ENCODE results near the gene MTG2. TPM values are rescaled to one million over a fixed set of nuclear protein-coding genes. Genes with fewer than 3 reads are reported as not detected.

Gene MTG2
- total and polyA plus RNA-seq, 2 donors from 2014 or later = 36.1 to 45.2 TPM

DNA sequence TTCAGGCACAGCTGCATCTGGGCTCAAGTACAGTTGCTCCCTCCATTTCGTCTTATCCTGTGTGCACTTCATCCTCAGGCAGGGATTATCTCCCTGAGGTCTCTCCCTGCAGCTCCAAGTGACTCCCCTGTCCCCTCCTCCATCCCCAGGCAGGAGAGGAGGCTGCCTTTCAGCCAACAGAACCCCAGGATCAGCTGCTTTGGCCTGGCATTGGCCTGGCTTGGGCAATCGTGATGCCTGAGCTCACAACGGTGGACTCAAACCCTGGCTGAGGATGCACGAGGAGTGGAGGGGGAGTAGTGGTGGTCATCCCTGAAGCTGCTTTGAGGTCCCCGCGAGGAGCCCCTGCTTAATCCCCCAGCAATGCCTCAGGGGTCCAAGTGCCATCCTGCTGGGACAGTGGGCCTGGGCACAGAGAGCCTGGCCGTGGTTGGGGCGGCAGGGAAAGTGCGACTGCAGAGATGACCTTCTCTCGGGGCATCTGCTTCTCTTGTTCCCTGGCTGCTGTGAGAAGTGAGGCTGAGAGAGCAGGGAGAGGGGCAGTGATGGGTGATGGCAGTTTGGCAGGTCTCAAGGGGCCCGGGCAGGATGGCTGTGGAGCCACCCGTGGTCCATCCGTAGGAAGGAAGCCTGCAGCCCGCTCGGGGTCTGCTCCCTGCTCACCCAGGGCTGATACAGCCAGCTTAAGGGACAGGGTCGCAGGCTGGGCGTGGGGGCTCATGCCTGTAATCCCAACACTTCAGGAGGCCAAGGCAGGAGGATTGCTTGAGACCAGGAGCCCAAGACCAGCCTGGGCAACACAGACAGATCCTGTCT is 43.2 kb downstream of the MTG2 start:
- Histone ChIP-seq H3K36me3 (ENCODE audit: control insufficient read depth in 2 of 3, insufficient read depth in 3 of 3, low read length in 3 of 3) (no peaks in the 10 kb centered on the region), H3K27me3 (ENCODE audit: control insufficient read depth, insufficient read depth, low read length) (peaks cover 8% of the 10 kb centered on the region), H3K4me1 (ENCODE audit: control insufficient read depth in 2 of 3, insufficient read depth in 2 of 3, low read depth in 1 of 3, low read length in 3 of 3) (no peaks in the 10 kb centered on the region), H3K4me3 (ENCODE audit: low read length in 3 of 3) (no peak overlapping the region), H3K9ac (ENCODE audit: low read length in 3 of 3) (no peak overlapping the region), H3K27ac (ENCODE audit: low read depth in 2 of 2, low read length in 2 of 2) (no peak overlapping the region), H3K9me3 (ENCODE audit: control insufficient read depth in 2 of 3, insufficient read depth in 1 of 3, low read length in 3 of 3) (no peaks in the 10 kb centered on the region)
- FAIRE-seq = no peak
- TF ChIP-seq, protein P1, sequence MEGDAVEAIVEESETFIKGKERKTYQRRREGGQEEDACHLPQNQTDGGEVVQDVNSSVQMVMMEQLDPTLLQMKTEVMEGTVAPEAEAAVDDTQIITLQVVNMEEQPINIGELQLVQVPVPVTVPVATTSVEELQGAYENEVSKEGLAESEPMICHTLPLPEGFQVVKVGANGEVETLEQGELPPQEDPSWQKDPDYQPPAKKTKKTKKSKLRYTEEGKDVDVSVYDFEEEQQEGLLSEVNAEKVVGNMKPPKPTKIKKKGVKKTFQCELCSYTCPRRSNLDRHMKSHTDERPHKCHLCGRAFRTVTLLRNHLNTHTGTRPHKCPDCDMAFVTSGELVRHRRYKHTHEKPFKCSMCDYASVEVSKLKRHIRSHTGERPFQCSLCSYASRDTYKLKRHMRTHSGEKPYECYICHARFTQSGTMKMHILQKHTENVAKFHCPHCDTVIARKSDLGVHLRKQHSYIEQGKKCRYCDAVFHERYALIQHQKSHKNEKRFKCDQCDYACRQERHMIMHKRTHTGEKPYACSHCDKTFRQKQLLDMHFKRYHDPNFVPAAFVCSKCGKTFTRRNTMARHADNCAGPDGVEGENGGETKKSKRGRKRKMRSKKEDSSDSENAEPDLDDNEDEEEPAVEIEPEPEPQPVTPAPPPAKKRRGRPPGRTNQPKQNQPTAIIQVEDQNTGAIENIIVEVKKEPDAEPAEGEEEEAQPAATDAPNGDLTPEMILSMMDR (IDR thresholded peaks at IDR 0.05; ENCODE audit: borderline replicate concordance, extremely low read depth, insufficient read depth) = no peak
- DNase-seq = no peak
- intact Hi-C loops (cut with DNase I) = no loop called here

DNA sequence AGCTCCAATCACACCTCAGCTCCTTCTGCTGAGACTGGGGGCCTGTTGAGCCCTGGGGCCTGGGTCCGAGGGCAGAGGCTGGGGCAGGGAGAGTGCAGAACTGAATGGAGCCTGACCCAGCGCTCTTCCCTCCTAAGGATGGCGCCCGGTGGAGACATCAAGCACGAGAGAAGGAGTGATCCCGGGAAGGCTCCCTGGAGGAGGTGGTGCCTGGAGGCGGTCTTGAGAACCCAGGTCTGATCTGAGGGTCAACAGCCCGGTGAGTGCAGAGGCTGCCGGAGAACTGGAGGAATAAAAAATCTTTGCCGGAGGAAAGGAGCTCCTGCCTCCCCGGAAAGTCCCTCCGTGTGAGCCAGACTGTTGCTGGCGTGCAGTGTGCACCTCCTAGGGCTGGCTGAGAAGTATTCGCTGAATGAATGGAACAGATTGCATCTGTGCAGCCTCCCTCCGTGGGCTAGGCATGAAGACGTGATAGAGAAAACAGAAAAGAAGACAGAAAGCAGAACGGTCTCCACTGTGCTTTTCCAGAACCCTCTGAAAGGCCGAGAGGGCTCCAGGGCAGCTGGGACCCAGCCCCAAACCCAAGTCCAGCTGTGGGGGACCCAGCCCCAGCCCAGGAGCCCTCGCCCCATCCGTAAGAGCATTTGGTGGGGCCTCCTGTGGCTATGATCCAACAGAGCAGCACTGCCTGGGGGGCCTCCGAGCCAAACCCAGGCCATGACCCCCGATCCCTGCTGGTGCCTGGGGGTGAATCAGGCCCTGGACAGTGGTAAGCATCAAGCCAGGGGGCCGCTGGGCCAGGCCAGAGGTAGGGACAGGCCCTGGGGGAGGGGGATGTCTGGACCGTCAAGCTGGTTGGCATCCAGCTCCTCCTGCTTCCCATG is 44.1 kb downstream of the MTG2 start:
- Histone ChIP-seq H3K9ac (ENCODE audit: low read length in 3 of 3) (no peak overlapping the region), H3K4me1 (ENCODE audit: control insufficient read depth in 2 of 3, insufficient read depth in 2 of 3, low read depth in 1 of 3, low read length in 3 of 3) (no peaks in the 10 kb centered on the region), H3K4me3 (ENCODE audit: low read length in 3 of 3) (no peak overlapping the region), H3K27me3 (ENCODE audit: control insufficient read depth, insufficient read depth, low read length) (no peaks in the 10 kb centered on the region), H3K36me3 (ENCODE audit: control insufficient read depth in 2 of 3, insufficient read depth in 3 of 3, low read length in 3 of 3) (no peaks in the 10 kb centered on the region), H3K9me3 (ENCODE audit: control insufficient read depth in 2 of 3, insufficient read depth in 1 of 3, low read length in 3 of 3) (no peaks in the 10 kb centered on the region), H3K27ac (ENCODE audit: low read depth in 2 of 2, low read length in 2 of 2) (no peak overlapping the region)
- TF ChIP-seq, protein P1 (IDR thresholded peaks at IDR 0.05; ENCODE audit: borderline replicate concordance, extremely low read depth, insufficient read depth) = no peak
- no peak for FAIRE-seq
- DNase-seq = no peak
- intact Hi-C loops (cut with DNase I) = no loop called here

DNA sequence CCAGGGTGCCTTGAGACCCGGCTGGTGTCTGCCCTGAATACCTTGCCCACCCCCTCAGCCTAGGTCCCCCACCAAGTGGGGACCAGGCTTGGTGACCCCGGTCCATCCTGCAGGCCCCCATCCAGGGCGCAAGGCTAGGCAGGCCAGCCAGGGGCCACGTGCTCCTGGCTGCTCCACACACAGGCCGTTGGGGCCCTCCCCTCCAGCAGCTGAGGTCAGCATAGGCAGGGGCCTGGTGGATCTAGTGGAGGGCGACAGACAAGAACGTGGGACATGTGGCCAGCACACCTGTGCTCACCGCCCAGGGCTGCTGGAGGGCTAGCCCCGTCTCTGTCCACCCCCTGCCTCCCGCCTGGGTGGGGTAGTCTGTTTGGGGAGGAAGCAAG is 44.8 kb downstream of the MTG2 start:
- H3K9ac ChIP-seq (ENCODE audit: low read length in 3 of 3) = no peak overlapping the region
- TF ChIP-seq, protein P1 (IDR thresholded peaks at IDR 0.05; ENCODE audit: borderline replicate concordance, extremely low read depth, insufficient read depth) = no peak
- no peak overlapping the region for H3K27ac ChIP-seq (ENCODE audit: low read depth in 2 of 2, low read length in 2 of 2)
- no peaks in the 10 kb centered on the region for H3K9me3 ChIP-seq (ENCODE audit: control insufficient read depth in 2 of 3, insufficient read depth in 1 of 3, low read length in 3 of 3)
- FAIRE-seq = no peak
- intact Hi-C loops (cut with DNase I) = no loop called here
- no peaks in the 10 kb centered on the region for H3K27me3 ChIP-seq (ENCODE audit: control insufficient read depth, insufficient read depth, low read length)
- H3K4me1 ChIP-seq (ENCODE audit: control insufficient read depth in 2 of 3, insufficient read depth in 2 of 3, low read depth in 1 of 3, low read length in 3 of 3) = no peaks in the 10 kb centered on the region
- no peak overlapping the region for H3K4me3 ChIP-seq (ENCODE audit: low read length in 3 of 3)
- DNase-seq = no peak
- no peaks in the 10 kb centered on the region for H3K36me3 ChIP-seq (ENCODE audit: control insufficient read depth in 2 of 3, insufficient read depth in 3 of 3, low read length in 3 of 3)

Data from kidney (tissue), 14 donors.